ENCODE results near the gene CTNND2.
A peak's percentile ranks its signal among the peaks of the same experiment; 100 is the strongest.

The CTNND2 gene

DNA sequence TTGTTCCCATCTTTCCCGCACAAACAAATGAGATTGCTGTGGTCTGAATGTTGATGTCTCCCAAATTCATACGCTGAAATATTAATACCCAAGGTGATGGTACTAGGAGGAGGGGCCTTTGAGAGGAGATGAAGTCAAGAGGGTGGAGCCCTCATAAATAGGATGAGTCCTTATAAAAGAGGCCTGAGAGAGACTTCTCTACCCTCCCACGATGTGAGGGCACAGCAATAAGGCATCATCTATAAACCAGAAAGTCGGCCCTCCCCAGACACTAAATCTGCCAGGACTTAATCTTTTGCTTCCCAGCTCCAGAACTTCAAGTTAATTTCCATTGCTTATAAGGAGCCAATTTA lies 170.4 kb downstream of the CTNND2 start:
- DNase-seq, result no peak
- Histone ChIP-seq H3K4me1 (no peaks in the 10 kb centered on the region), H3K36me3 (no peaks in the 10 kb centered on the region), H3K4me3 (ENCODE audit: low read depth, low read length) (no peak overlapping the region), H3K9me3 (peaks cover 2% of the 10 kb centered on the region; the same call in 1 of the 2 replicates), H3K27me3 (no peaks in the 10 kb centered on the region)
- TF ChIP-seq, protein P1, sequence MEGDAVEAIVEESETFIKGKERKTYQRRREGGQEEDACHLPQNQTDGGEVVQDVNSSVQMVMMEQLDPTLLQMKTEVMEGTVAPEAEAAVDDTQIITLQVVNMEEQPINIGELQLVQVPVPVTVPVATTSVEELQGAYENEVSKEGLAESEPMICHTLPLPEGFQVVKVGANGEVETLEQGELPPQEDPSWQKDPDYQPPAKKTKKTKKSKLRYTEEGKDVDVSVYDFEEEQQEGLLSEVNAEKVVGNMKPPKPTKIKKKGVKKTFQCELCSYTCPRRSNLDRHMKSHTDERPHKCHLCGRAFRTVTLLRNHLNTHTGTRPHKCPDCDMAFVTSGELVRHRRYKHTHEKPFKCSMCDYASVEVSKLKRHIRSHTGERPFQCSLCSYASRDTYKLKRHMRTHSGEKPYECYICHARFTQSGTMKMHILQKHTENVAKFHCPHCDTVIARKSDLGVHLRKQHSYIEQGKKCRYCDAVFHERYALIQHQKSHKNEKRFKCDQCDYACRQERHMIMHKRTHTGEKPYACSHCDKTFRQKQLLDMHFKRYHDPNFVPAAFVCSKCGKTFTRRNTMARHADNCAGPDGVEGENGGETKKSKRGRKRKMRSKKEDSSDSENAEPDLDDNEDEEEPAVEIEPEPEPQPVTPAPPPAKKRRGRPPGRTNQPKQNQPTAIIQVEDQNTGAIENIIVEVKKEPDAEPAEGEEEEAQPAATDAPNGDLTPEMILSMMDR (IDR thresholded peaks at IDR 0.05; ENCODE audit: low read depth, low read length), result no peak

DNA sequence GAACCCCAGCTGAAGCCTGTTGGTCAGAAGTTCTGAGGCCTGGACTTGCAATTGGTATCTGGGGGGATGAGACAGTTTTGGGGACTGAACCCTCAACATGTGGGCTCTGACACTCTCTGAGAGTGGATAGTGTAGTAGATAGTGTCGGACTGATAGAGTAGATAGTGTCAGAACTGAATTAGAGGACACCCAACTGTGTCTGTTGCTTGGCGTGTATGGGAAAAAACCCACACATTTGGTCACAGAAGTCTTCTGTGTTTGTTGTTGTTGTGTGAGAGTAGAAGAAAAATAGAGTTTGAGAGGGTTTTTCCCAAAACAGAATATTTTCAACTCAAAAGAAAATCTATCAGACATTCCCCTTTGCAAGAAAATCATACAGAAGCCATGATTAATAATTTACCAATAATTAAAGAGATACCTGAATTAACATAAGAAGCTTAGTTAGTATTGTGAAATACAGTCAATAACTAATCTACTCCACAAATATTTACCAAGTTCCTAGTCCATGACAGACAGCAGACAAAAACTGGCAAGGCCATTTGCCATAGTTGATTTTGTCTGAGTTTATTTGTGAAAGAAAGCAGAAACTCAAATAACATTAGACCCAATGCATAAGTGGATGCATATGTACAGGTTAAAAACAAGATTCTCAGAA lies 170.9 kb downstream of the CTNND2 start:
- DNase-seq, result no peak
- Histone ChIP-seq H3K27me3 (no peaks in the 10 kb centered on the region), H3K9me3 (no peaks in the 10 kb centered on the region), H3K4me3 (ENCODE audit: low read depth, low read length) (no peak overlapping the region), H3K36me3 (no peaks in the 10 kb centered on the region), H3K4me1 (no peaks in the 10 kb centered on the region)
- TF ChIP-seq, protein P1 (IDR thresholded peaks at IDR 0.05; ENCODE audit: low read depth, low read length), result no peak

GRCh38 chr5:11724940-11725339 lies 179.3 kb downstream of the CTNND2 start:
- H3K27me3 ChIP-seq, result no peaks in the 10 kb centered on the region
- TF ChIP-seq, protein P1 (IDR thresholded peaks at IDR 0.05; ENCODE audit: low read depth, low read length), result no peak
- no peak for DNase-seq
- H3K9me3 ChIP-seq, result no peaks in the 10 kb centered on the region
- H3K4me1 ChIP-seq, result no peaks in the 10 kb centered on the region
- H3K4me3 ChIP-seq (ENCODE audit: low read depth, low read length), result no peak overlapping the region
- no peaks in the 10 kb centered on the region for H3K36me3 ChIP-seq

- peak; percentile 30 for DNase-seq
- H3K9me3 ChIP-seq, result no peaks in the 10 kb centered on the region
- TF ChIP-seq, protein P1 (IDR thresholded peaks at IDR 0.05; ENCODE audit: low read depth, low read length), result peak; percentile 36; the same call in 1 of the 2 replicates
- no peak overlapping the region for H3K4me3 ChIP-seq (ENCODE audit: low read depth, low read length)
- no peaks in the 10 kb centered on the region for H3K27me3 ChIP-seq
- no peaks in the 10 kb centered on the region for H3K36me3 ChIP-seq
- H3K4me1 ChIP-seq, result no peaks in the 10 kb centered on the region
These were observed 184.3 kb downstream of the CTNND2 start for GRCh38 chr5:11719888-11720481.

DNA sequence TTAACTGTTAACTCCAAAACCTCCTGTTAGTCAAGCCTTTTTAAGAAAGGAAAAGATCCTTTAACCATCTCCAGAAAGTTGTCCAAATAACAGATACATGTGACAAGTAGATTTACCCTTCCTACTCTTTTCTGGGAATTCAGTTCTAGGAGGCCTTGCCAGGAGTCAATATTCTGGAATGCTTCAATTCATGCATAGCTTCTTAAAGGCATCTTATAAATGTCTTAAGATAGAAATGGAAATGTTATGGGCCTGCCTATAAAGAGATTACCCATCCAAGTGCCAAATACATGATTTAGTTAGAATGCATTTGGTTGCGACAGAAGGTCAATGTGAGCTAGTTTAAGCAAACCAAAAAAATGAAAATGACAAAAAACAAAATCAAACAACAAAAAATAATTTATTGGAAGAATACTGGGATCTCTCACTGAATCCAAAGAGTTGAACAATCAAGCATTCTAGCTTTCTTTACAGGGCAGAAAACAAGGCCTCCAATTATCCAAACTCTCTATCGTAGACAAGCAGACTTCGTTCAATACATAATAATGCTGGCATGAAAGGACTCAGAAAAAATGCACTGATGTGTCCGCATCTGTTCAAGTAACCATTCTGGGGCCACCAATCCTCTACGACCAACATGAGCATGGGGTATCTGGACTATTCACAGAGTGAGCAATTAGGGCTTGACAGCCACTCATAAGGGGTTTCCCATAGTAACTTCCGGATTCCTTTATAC lies 188.6 kb downstream of the CTNND2 start:
- H3K27me3 ChIP-seq, result no peaks in the 10 kb centered on the region
- no peaks in the 10 kb centered on the region for H3K36me3 ChIP-seq
- H3K4me3 ChIP-seq (ENCODE audit: low read depth, low read length), result no peak overlapping the region
- H3K4me1 ChIP-seq, result no peaks in the 10 kb centered on the region
- DNase-seq, result no peak
- TF ChIP-seq, protein P1 (IDR thresholded peaks at IDR 0.05; ENCODE audit: low read depth, low read length), result no peak
- H3K9me3 ChIP-seq, result no peaks in the 10 kb centered on the region

DNA sequence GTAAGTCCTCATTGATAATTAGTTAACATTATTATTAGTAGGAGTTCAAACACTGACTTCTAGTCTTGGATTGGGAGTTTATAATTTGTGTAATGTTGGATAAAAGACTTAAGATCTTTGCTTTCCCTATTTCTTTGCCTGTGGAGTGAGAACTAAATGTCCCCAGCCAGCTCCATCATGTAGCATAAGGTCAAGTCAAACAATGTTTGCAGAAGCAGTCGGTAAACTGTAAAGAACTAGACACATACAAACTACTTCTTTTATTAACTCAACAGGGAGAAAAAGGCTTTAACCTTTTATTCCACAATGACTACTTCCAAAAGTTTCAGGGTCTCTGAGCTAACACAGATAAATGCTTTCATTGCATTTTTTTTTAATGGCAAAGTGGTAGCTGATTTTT lies 192.3 kb downstream of the CTNND2 start:
- Histone ChIP-seq H3K4me1 (no peaks in the 10 kb centered on the region), H3K9me3 (no peaks in the 10 kb centered on the region), H3K4me3 (ENCODE audit: low read depth, low read length) (no peak overlapping the region), H3K27me3 (no peaks in the 10 kb centered on the region), H3K36me3 (no peaks in the 10 kb centered on the region)
- no peak for DNase-seq
- TF ChIP-seq, protein P1 (IDR thresholded peaks at IDR 0.05; ENCODE audit: low read depth, low read length), result no peak
